ENCODE measurements around the gene TMEM269.

- TF ChIP-seq POLR2A (IDR thresholded peaks at IDR 0.05) (no peak), CTCF (IDR thresholded peaks at IDR 0.05) (no peak)
Measured at GRCh38 chr1:42738678-42739226, 46.0 kb upstream of the TMEM269 start.
